Stimulated activated naive CD8-positive, alpha-beta T cell treated with anti-CD3 and anti-CD28 coated beads, Interleukin-15, Interleukin-2, amounts not matched to agents 100 ng/mL and 50 ng/mL, for 24 hours (primary cell): ENCODE results near the gene CAMLG.

Experiments
- H3K27ac Mint-ChIP-seq: one replicate; pipeline ENCODE4 v1.8.0; 2021; ENCODE audit warnings: mild to moderate bottlenecking, mixed read lengths
- H3K27me3 Mint-ChIP-seq: one replicate; pipeline ENCODE4 v1.8.0; 2021; ENCODE audit warnings: mixed read lengths
- H3K36me3 Mint-ChIP-seq: one replicate; pipeline ENCODE4 v1.8.0; 2021; ENCODE audit warnings: low read depth, mixed read lengths
- H3K4me1 Mint-ChIP-seq: one replicate; pipeline ENCODE4 v1.8.0; 2021; ENCODE audit warnings: low read depth, mixed read lengths
- H3K4me3 Mint-ChIP-seq: one replicate; pipeline ENCODE4 v1.8.0; 2021; ENCODE audit warnings: mild to moderate bottlenecking, mixed read lengths
- H3K9me3 Mint-ChIP-seq: one replicate; pipeline ENCODE4 v1.8.0; 2021; ENCODE audit warnings: mixed read lengths

Gene CAMLG

GRCh38 chr5:134798468-134798867 is 60.1 kb downstream of the CAMLG start:
- Mint-ChIP-seq H3K27ac (no peak overlapping the region), H3K27me3 (no peaks in the 10 kb centered on the region), H3K4me3 (no peak overlapping the region), H3K36me3 (peaks cover 70% of the 10 kb centered on the region), H3K4me1 (no peaks in the 10 kb centered on the region), H3K9me3 (no peaks in the 10 kb centered on the region)
